GM13976 (cell line): ENCODE data around the gene DCLK1.

Source experiments
- DNase-seq: peaks from one replicate; pipeline ENCODE4 v3.0.0; 2012; ENCODE audit warnings: low spot score
- CTCF ChIP-seq: IDR thresholded peaks from 2 replicates; pipeline ENCODE4 v1.5.1; 2012; ENCODE audit warnings: borderline replicate concordance, mild to moderate bottlenecking; ENCODE audit not compliant: insufficient read depth; ENCODE audit errors: extremely low read depth, missing control alignments, control extremely low read depth
- in situ Hi-C: fragments of 300-500 bp; cut with MboI; formaldehyde crosslinking; loops from one replicate; pipeline ENCODE4 v1.12.0; 2022; ENCODE audit warnings: low sequenced_read_pairs, mixed read lengths, inconsistent platforms; ENCODE audit not compliant: unreplicated experiment

The DCLK1 gene

GRCh38 chr13:35909091-35909490 lies 222.1 kb downstream of the DCLK1 start:
- no peak for DNase-seq
- TF ChIP-seq CTCF = no peak
- in situ Hi-C loops = no loop called here

- TF ChIP-seq CTCF = no peak
- no peak for DNase-seq
- in situ Hi-C loops = no loop called here
Measured at GRCh38 chr13:35908226-35908625, 223.0 kb downstream of the DCLK1 start.

- no peak for DNase-seq
- in situ Hi-C loops = no loop called here
- no peak for TF ChIP-seq CTCF
Measured at GRCh38 chr13:35906636-35907035, 224.5 kb downstream of the DCLK1 start.

GRCh38 chr13:35903075-35903474 lies 228.1 kb downstream of the DCLK1 start:
- no peak for TF ChIP-seq CTCF
- in situ Hi-C loops = no loop called here
- DNase-seq = no peak

GRCh38 chr13:35898041-35898440 lies 233.1 kb downstream of the DCLK1 start:
- no peak for TF ChIP-seq CTCF
- no peak for DNase-seq
- in situ Hi-C loops = no loop called here

GRCh38 chr13:35894636-35895035 lies 236.5 kb downstream of the DCLK1 start:
- no peak for TF ChIP-seq CTCF
- no peak for DNase-seq
- in situ Hi-C loops = no loop called here
